Activated CD4-positive, alpha-beta T cell treated with anti-CD3 and anti-CD28 coated beads for 36 hours (primary cell): Measurements from ENCODE around the gene HS3ST4. TPM values are rescaled to one million over a fixed set of nuclear protein-coding genes. Genes with fewer than 3 reads are reported as not detected.

Experiments used
- ATAC-seq: fragments of 200-7000 bp; cut with Tn5 transposase; one replicate; pipeline ENCODE4 v1.10.0; 2021; ENCODE audit warnings: mild to moderate bottlenecking, moderate library complexity
- CTCF ChIA-PET: fragments of 350-600 bp; sonication (Branson Sonifier 250); formaldehyde crosslinking; loops from one replicate; lab custom pipeline; 2021; ENCODE audit warnings: antibody characterized with exemption; lab: Charles Lee
- POLR2A ChIA-PET: fragments of 350-600 bp; sonication (Branson Sonifier 250); formaldehyde crosslinking; loops from one replicate; lab custom pipeline; 2021; ENCODE audit warnings: antibody characterized with exemption, inconsistent platforms; lab: Charles Lee
- DNase-seq: peaks from one replicate; pipeline ENCODE4 v3.0.0-alpha.2; 2020
- H3K27ac Mint-ChIP-seq: one replicate; pipeline ENCODE4 v1.8.0; 2021; ENCODE audit warnings: mixed read lengths
- H3K27me3 Mint-ChIP-seq: one replicate; pipeline ENCODE4 v1.8.0; 2021; ENCODE audit warnings: mixed read lengths
- H3K36me3 Mint-ChIP-seq: one replicate; pipeline ENCODE4 v1.8.0; 2021; ENCODE audit warnings: low read depth, mixed read lengths
- H3K4me1 Mint-ChIP-seq: one replicate; pipeline ENCODE4 v1.8.0; 2021; ENCODE audit warnings: mixed read lengths
- H3K4me3 Mint-ChIP-seq: one replicate; pipeline ENCODE4 v1.8.0; 2021; ENCODE audit warnings: mild to moderate bottlenecking, moderate library complexity, mixed read lengths
- H3K9me3 Mint-ChIP-seq: one replicate; pipeline ENCODE4 v1.8.0; 2021; ENCODE audit warnings: low read depth, mixed read lengths
- intact Hi-C, 2 experiments: fragments of 100-400 bp; cut with DNase I in 1 of 2; cut with micrococcal nuclease in 1 of 2; formaldehyde crosslinking; loops; one replicate each; pipeline versions ENCODE4 v1.14.2 to v1.15.1; 2022 to 2024; cut with DNase I, micrococcal nuclease
- total RNA-seq, 2 experiments: library from RNA; stranded (reverse); gene quantifications; one replicate each; pipeline ENCODE4 v1.2.3, GENCODE V29; 2021

HS3ST4 gene
- total RNA-seq, 2 experiments from 2014 or later: not detected

GRCh38 chr16:25783226-25783625 lies 91.5 kb downstream of the HS3ST4 start:
- Mint-ChIP-seq H3K4me3 (no peak overlapping the region), H3K4me1 (no peaks in the 10 kb centered on the region), H3K36me3 (no peaks in the 10 kb centered on the region), H3K27me3 (peaks cover 5% of the 10 kb centered on the region), H3K9me3 (no peaks in the 10 kb centered on the region), H3K27ac (no peak overlapping the region)
- ATAC-seq (no peak), DNase-seq (no peak)
- intact Hi-C loops: no loop called here
- POLR2A ChIA-PET: no interaction called here
- CTCF ChIA-PET: no interaction called here

DNA sequence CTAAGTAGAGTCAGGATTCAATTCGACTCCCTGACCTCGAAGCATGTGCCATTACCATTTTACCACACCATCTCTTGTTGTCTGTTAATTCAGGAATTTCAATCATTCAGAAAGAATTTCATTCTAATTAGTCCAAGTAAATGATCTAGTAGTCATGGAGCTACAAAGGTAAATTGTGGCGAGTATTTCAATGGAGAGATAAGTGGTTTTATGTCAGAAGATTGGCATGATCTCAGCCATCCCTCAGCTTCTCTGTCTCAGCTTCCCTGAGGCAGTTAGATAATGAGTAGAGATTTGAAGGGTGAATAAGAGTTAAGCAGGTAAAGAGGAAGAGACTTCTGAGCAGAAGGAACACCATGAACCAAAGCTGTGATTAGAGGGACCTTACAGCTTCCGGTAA lies 93.6 kb downstream of the HS3ST4 start:
- POLR2A ChIA-PET: interaction anchor here (0.7 kb wide), 1 partner anchor 75 kb away, joined by 3 read pairs; no protein-coding TSS in a partner anchor
- Mint-ChIP-seq H3K36me3 (no peaks in the 10 kb centered on the region), H3K4me3 (no peak overlapping the region), H3K4me1 (no peaks in the 10 kb centered on the region), H3K27me3 (peaks cover 5% of the 10 kb centered on the region), H3K27ac (no peak overlapping the region), H3K9me3 (no peaks in the 10 kb centered on the region)
- CTCF ChIA-PET: interaction anchor here (0.6 kb wide), 1 partner anchor 322 kb away, joined by 3 read pairs; no protein-coding TSS in a partner anchor
- ATAC-seq (no peak), DNase-seq (no peak)
- intact Hi-C loops: no loop called here

- Mint-ChIP-seq H3K27ac (no peak overlapping the region), H3K36me3 (no peaks in the 10 kb centered on the region), H3K27me3 (peaks cover 5% of the 10 kb centered on the region), H3K4me3 (no peak overlapping the region), H3K4me1 (no peaks in the 10 kb centered on the region), H3K9me3 (no peaks in the 10 kb centered on the region)
- intact Hi-C loops: no loop called here
- ChIA-PET POLR2A (no interaction called here), CTCF (no interaction called here)
- ATAC-seq: no peak
- DNase-seq: no peak
Observed at GRCh38 chr16:25786748-25787147, 95.0 kb downstream of the HS3ST4 start.

- CTCF ChIA-PET: no interaction called here
- H3K27me3 Mint-ChIP-seq: peaks cover 5% of the 10 kb centered on the region
Observed at GRCh38 chr16:25788637-25789036, 96.9 kb downstream of the HS3ST4 start.

GRCh38 chr16:25796239-25796638 lies 104.5 kb downstream of the HS3ST4 start:
- no peaks in the 10 kb centered on the region for H3K4me1 Mint-ChIP-seq
- no peaks in the 10 kb centered on the region for H3K36me3 Mint-ChIP-seq
- H3K4me3 Mint-ChIP-seq: no peak overlapping the region
- POLR2A ChIA-PET: no interaction called here
- intact Hi-C loops: no loop called here
- no peaks in the 10 kb centered on the region for H3K9me3 Mint-ChIP-seq
- DNase-seq (no peak), ATAC-seq (no peak)
- H3K27me3 Mint-ChIP-seq: peaks cover 11% of the 10 kb centered on the region
- no peak overlapping the region for H3K27ac Mint-ChIP-seq
- CTCF ChIA-PET: no interaction called here

More at GRCh38 chr16:25788637-25789036, 96.9 kb downstream of the HS3ST4 start:
- ATAC-seq (no peak), DNase-seq (no peak)
- no peaks in the 10 kb centered on the region for H3K9me3 Mint-ChIP-seq
- no peak overlapping the region for H3K27ac Mint-ChIP-seq
- H3K4me3 Mint-ChIP-seq: no peak overlapping the region
- intact Hi-C loops: no loop called here
- POLR2A ChIA-PET: no interaction called here
- H3K36me3 Mint-ChIP-seq: no peaks in the 10 kb centered on the region
- H3K4me1 Mint-ChIP-seq: no peaks in the 10 kb centered on the region

- intact Hi-C loops: no loop called here
- no peaks in the 10 kb centered on the region for H3K4me1 Mint-ChIP-seq
- ChIA-PET CTCF (no interaction called here), POLR2A (no interaction called here)
- H3K27me3 Mint-ChIP-seq: peaks cover 13% of the 10 kb centered on the region
- no peak for DNase-seq
- H3K36me3 Mint-ChIP-seq: no peaks in the 10 kb centered on the region
- H3K4me3 Mint-ChIP-seq: no peak overlapping the region
- ATAC-seq: no peak
- H3K9me3 Mint-ChIP-seq: no peaks in the 10 kb centered on the region
- no peak overlapping the region for H3K27ac Mint-ChIP-seq
Observed at GRCh38 chr16:25798065-25798464, 106.3 kb downstream of the HS3ST4 start.

DNA sequence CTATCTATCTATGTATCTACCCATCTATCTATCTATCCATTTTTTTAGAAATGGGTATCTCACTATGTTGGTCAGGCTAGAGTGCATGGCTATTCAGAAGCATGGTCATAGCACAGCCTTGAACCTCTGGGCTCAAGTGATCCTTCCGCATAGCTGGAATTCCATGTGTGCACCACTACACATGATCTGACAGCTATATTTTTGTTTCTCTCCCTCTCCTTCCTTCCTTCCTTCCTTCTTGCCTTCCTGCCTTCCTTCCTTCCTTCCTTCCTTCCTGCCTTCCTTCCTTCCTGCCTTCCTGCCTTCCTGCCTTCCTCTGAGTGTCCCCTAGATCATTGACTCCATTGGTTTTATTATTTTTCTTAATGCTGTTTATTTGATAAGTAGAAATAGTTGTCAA lies 108.1 kb downstream of the HS3ST4 start:
- POLR2A ChIA-PET: no interaction called here
- Mint-ChIP-seq H3K27me3 (peaks cover 11% of the 10 kb centered on the region), H3K4me3 (no peak overlapping the region), H3K36me3 (no peaks in the 10 kb centered on the region), H3K4me1 (no peaks in the 10 kb centered on the region), H3K9me3 (no peaks in the 10 kb centered on the region), H3K27ac (no peak overlapping the region)
- DNase-seq: no peak
- CTCF ChIA-PET: no interaction called here
- no peak for ATAC-seq
- intact Hi-C loops: no loop called here

DNA sequence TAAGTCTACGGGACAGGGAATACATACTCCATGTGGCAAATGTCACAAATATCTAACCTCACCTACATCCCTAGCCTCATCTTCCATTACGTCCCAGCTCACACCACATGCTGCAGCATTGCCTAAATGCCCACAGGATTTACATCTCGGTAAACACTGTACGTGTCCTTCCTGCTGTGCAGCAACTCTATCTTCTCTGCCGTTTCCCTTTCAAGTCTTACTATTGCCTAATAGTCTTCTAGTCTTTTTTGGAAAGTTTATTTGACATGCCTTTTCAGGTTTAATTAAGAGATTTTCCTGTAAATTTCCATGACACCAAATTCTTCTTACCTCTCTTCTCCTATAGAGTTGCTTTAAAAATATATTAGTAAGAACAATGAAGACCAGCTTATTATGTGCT lies 120.5 kb downstream of the HS3ST4 start:
- no peak overlapping the region for H3K27ac Mint-ChIP-seq

DNA sequence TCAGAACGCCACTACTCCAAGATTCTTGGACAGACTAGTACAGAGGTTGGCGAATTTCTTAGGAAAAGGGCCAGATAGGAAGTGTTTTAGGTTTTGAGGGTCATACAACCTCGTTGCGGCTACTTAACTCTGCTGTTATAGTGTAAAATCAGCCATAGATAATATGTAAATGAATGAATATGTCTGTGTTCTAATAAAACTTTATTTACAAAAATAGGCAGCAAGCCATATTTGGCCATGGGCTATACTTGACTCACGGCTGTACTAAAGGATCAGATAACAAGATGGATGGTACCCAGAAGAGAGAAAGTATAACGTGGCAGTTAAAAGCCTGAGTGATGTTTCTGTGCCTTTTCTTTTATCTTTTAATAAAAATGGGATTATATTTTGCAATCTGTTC lies 125.5 kb downstream of the HS3ST4 start:
- ATAC-seq (no peak), DNase-seq (no peak)
- Mint-ChIP-seq H3K9me3 (no peaks in the 10 kb centered on the region), H3K4me3 (no peak overlapping the region), H3K27me3 (peaks cover 15% of the 10 kb centered on the region), H3K27ac (no peak overlapping the region), H3K36me3 (no peaks in the 10 kb centered on the region), H3K4me1 (no peaks in the 10 kb centered on the region)
- intact Hi-C loops: no loop called here
- ChIA-PET POLR2A (no interaction called here), CTCF (no interaction called here)

More for the DNA sequence above, 120.5 kb downstream of the HS3ST4 start:
- POLR2A ChIA-PET: no interaction called here
- DNase-seq (no peak), ATAC-seq (no peak)
- Mint-ChIP-seq H3K9me3 (no peaks in the 10 kb centered on the region), H3K27me3 (peaks cover 24% of the 10 kb centered on the region), H3K36me3 (no peaks in the 10 kb centered on the region), H3K4me1 (no peaks in the 10 kb centered on the region), H3K4me3 (no peak overlapping the region)
- intact Hi-C loops: no loop called here
- CTCF ChIA-PET: interaction anchor here (0.6 to 0.7 kb wide), 2 partner anchors 302 to 520 kb away, joined by 3 read pairs; no protein-coding TSS in a partner anchor

- peaks cover 15% of the 10 kb centered on the region for H3K27me3 Mint-ChIP-seq
- no peaks in the 10 kb centered on the region for H3K4me1 Mint-ChIP-seq
- intact Hi-C loops: no loop called here
- CTCF ChIA-PET: no interaction called here
- no peaks in the 10 kb centered on the region for H3K36me3 Mint-ChIP-seq
- no peak overlapping the region for H3K27ac Mint-ChIP-seq
- no peaks in the 10 kb centered on the region for H3K9me3 Mint-ChIP-seq
- ATAC-seq (no peak), DNase-seq (no peak)
- POLR2A ChIA-PET: no interaction called here
- H3K4me3 Mint-ChIP-seq: no peak overlapping the region
Observed at GRCh38 chr16:25817876-25818275, 126.1 kb downstream of the HS3ST4 start.

DNA sequence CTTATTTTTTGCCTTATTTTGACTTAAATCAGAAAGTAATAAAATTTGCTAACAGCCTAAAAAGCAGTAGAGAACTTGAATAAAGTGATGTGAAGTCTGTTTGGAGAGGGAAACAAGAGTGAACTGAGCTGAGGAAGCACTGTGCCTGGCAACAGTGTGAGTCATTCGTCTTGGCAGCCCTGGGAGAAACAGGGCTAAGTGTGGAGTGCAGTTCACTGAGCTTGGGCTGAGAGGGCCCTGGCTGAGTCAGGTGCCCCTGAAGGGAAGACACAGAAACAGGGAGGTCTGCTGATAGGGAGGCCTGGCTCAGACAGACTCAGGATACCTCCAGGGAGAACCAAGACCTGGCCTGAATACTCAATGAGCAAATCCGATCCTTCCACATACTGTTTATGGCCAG lies 132.1 kb downstream of the HS3ST4 start:
- CTCF ChIA-PET: no interaction called here
- H3K27me3 Mint-ChIP-seq: peaks cover 3% of the 10 kb centered on the region
- POLR2A ChIA-PET: no interaction called here
- intact Hi-C loops: no loop called here
- no peaks in the 10 kb centered on the region for H3K36me3 Mint-ChIP-seq
- no peak overlapping the region for H3K4me3 Mint-ChIP-seq
- H3K27ac Mint-ChIP-seq: no peak overlapping the region
- H3K9me3 Mint-ChIP-seq: no peaks in the 10 kb centered on the region
- DNase-seq (no peak), ATAC-seq (no peak)
- H3K4me1 Mint-ChIP-seq: no peaks in the 10 kb centered on the region

DNA sequence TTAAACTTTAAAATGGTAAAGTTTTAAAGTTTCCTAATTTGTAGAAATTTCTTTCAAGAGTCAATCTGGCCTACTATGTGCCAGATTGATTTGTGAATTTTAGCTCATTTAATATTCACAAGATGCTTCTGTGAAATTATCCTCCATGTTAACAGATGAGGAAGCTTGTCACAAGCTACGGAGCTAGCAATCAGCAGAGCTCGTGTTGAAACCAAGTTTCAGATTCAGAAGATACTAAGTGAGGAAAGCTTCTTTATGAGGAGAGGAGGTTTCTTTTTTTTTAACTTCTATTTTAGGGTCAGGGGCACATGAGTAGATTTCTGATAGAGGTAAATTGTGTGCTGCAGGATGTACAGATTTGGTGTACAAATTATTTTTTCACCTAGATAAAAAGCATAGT lies 135.9 kb downstream of the HS3ST4 start:
- no peaks in the 10 kb centered on the region for H3K36me3 Mint-ChIP-seq
- ChIA-PET POLR2A (no interaction called here), CTCF (no interaction called here)
- no peak overlapping the region for H3K27ac Mint-ChIP-seq
- intact Hi-C loops: no loop called here
- DNase-seq (no peak), ATAC-seq (no peak)
- no peak overlapping the region for H3K4me3 Mint-ChIP-seq
- no peaks in the 10 kb centered on the region for H3K9me3 Mint-ChIP-seq
- no peaks in the 10 kb centered on the region for H3K4me1 Mint-ChIP-seq
- peaks cover 7% of the 10 kb centered on the region for H3K27me3 Mint-ChIP-seq

GRCh38 chr16:25828510-25828909 lies 136.8 kb downstream of the HS3ST4 start:
- peaks cover 7% of the 10 kb centered on the region for H3K27me3 Mint-ChIP-seq
- CTCF ChIA-PET: interaction anchor here (0.6 kb wide), 1 partner anchor 417 kb away, joined by 3 read pairs; no protein-coding TSS in a partner anchor
- POLR2A ChIA-PET: no interaction called here

More at GRCh38 chr16:25828510-25828909, 136.8 kb downstream of the HS3ST4 start:
- DNase-seq (no peak), ATAC-seq (no peak)
- H3K4me1 Mint-ChIP-seq: no peaks in the 10 kb centered on the region
- H3K36me3 Mint-ChIP-seq: no peaks in the 10 kb centered on the region
- H3K27ac Mint-ChIP-seq: no peak overlapping the region
- no peak overlapping the region for H3K4me3 Mint-ChIP-seq
- intact Hi-C loops: no loop called here
- no peaks in the 10 kb centered on the region for H3K9me3 Mint-ChIP-seq
